ENCODE results near the gene GPRIN2.
"Not testable (repeated sequence)": the region's sequence is repeated elsewhere in the genome, so short reads cannot be mapped to it uniquely, and the experiment has no call there.

GPRIN2 gene

GRCh38 chr10:46520941-46521340, 35.5 kb downstream of the GPRIN2 start:
- TF ChIP-seq JUND (IDR thresholded peaks at IDR 0.05; ENCODE audit: low read depth), result no peak
- no peak for DNase-seq (ENCODE audit: low read depth in 1 of 2, low spot score in 1 of 2)
- in situ Hi-C loops (cut with HindIII; ENCODE audit: low pct_unique_long_range_greater_than_20kb, low sequenced_read_pairs), result no loop called here

GRCh38 chr10:46520381-46520780, 36.1 kb downstream of the GPRIN2 start:
- no peak for DNase-seq (ENCODE audit: low read depth in 1 of 2, low spot score in 1 of 2)
- in situ Hi-C loops (cut with HindIII; ENCODE audit: low pct_unique_long_range_greater_than_20kb, low sequenced_read_pairs), result no loop called here
- no peak for TF ChIP-seq JUND (IDR thresholded peaks at IDR 0.05; ENCODE audit: low read depth)

GRCh38 chr10:46518028-46518725, 38.3 kb downstream of the GPRIN2 start:
- in situ Hi-C loops (cut with HindIII; ENCODE audit: low pct_unique_long_range_greater_than_20kb, low sequenced_read_pairs), result no loop called here
- no peak for TF ChIP-seq JUND (IDR thresholded peaks at IDR 0.05; ENCODE audit: low read depth)
- peak in 1 of 2 experiments; percentile 12 for DNase-seq (ENCODE audit: low read depth in 1 of 2, low spot score in 1 of 2)

GRCh38 chr10:46517541-46517940, 38.9 kb downstream of the GPRIN2 start:
- in situ Hi-C loops (cut with HindIII; ENCODE audit: low pct_unique_long_range_greater_than_20kb, low sequenced_read_pairs), result no loop called here
- TF ChIP-seq JUND (IDR thresholded peaks at IDR 0.05; ENCODE audit: low read depth), result no peak
- DNase-seq (ENCODE audit: low read depth in 1 of 2, low spot score in 1 of 2), result no peak

GRCh38 chr10:46516660-46517416, 39.6 kb downstream of the GPRIN2 start:
- peak in 1 of 2 experiments; percentile 9 for DNase-seq (ENCODE audit: low read depth in 1 of 2, low spot score in 1 of 2)
- TF ChIP-seq JUND (IDR thresholded peaks at IDR 0.05; ENCODE audit: low read depth), result no peak
- in situ Hi-C loops (cut with HindIII; ENCODE audit: low pct_unique_long_range_greater_than_20kb, low sequenced_read_pairs), result no loop called here

GRCh38 chr10:46515793-46516192, 40.7 kb downstream of the GPRIN2 start:
- DNase-seq (ENCODE audit: low read depth in 1 of 2, low spot score in 1 of 2), result no peak
- in situ Hi-C loops (cut with HindIII; ENCODE audit: low pct_unique_long_range_greater_than_20kb, low sequenced_read_pairs), result no loop called here
- TF ChIP-seq JUND (IDR thresholded peaks at IDR 0.05; ENCODE audit: low read depth), result no peak

GRCh38 chr10:46515366-46515765, 41.1 kb downstream of the GPRIN2 start:
- no peak for DNase-seq (ENCODE audit: low read depth in 1 of 2, low spot score in 1 of 2)
- in situ Hi-C loops (cut with HindIII; ENCODE audit: low pct_unique_long_range_greater_than_20kb, low sequenced_read_pairs), result no loop called here
- no peak for TF ChIP-seq JUND (IDR thresholded peaks at IDR 0.05; ENCODE audit: low read depth)

- no peak for DNase-seq (ENCODE audit: low read depth in 1 of 2, low spot score in 1 of 2)
- in situ Hi-C loops (cut with HindIII; ENCODE audit: low pct_unique_long_range_greater_than_20kb, low sequenced_read_pairs), result no loop called here
- TF ChIP-seq JUND (IDR thresholded peaks at IDR 0.05; ENCODE audit: low read depth), result no peak
Measured at GRCh38 chr10:46514899-46515298, 41.6 kb downstream of the GPRIN2 start.

- in situ Hi-C loops (cut with HindIII; ENCODE audit: low pct_unique_long_range_greater_than_20kb, low sequenced_read_pairs), result no loop called here
- no peak for DNase-seq (ENCODE audit: low read depth in 1 of 2, low spot score in 1 of 2)
- no peak for TF ChIP-seq JUND (IDR thresholded peaks at IDR 0.05; ENCODE audit: low read depth)
Measured at GRCh38 chr10:46514431-46514861, 42.0 kb downstream of the GPRIN2 start.

- DNase-seq (ENCODE audit: low read depth in 1 of 2, low spot score in 1 of 2); in situ Hi-C loops (cut with HindIII; ENCODE audit: low pct_unique_long_range_greater_than_20kb, low sequenced_read_pairs): not testable (repeated sequence)
Measured at GRCh38 chr10:46513333-46513732, 43.1 kb downstream of the GPRIN2 start.

GRCh38 chr10:46512725-46513124, 43.7 kb downstream of the GPRIN2 start:
- in situ Hi-C loops (cut with HindIII; ENCODE audit: low pct_unique_long_range_greater_than_20kb, low sequenced_read_pairs), result not testable (repeated sequence)

GRCh38 chr10:46512002-46512401, 44.5 kb downstream of the GPRIN2 start:
- in situ Hi-C loops (cut with HindIII; ENCODE audit: low pct_unique_long_range_greater_than_20kb, low sequenced_read_pairs); DNase-seq (ENCODE audit: low read depth in 1 of 2, low spot score in 1 of 2): not testable (repeated sequence)

More at GRCh38 chr10:46512725-46513124, 43.7 kb downstream of the GPRIN2 start:
- DNase-seq (ENCODE audit: low read depth in 1 of 2, low spot score in 1 of 2), result not testable (repeated sequence)
